HFF-Myc (cell line): Measurements from ENCODE around the gene HAUS7.

ENCODE experiments used
- DNase-seq: peaks from one replicate; pipeline ENCODE4 v3.0.0-alpha.2; 2011; ENCODE audit warnings: low read depth; ENCODE audit errors: extremely low read depth
- H3K4me3 ChIP-seq: replicated peaks from 2 replicates; pipeline ENCODE4 v1.5.1; 2011; ENCODE audit warnings: low read depth, mild to moderate bottlenecking, control low read depth, low read length
- TF ChIP-seq, protein P1 (sequence below): IDR thresholded peaks from 2 replicates; pipeline ENCODE4 v1.5.1; 2012; ENCODE audit warnings: mild to moderate bottlenecking, low read depth, low read length, control low read depth; ENCODE audit errors: missing control alignments

HAUS7 gene

DNA sequence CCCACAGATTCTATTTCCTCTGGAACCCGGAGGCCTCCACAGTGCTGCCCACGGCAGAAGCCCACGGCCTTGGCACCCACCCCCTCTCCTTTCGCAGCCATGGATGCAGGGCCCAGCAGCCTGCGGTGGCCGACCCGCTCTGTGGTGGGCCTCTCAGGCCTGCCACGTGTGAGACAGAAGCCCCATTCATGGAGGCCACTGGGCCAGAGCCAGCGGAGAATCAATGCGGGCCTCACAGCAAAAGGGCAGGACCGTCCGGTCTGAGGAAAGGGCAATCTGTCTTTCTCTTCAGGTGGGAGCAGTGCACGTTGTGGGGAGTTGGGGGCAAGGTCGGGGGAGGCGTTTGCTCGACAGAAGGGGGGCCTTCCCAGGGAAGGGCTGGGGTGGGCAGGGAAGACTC lies 8.4 kb upstream of the HAUS7 start:
- no peak overlapping the region for H3K4me3 ChIP-seq
- TF ChIP-seq, protein P1, sequence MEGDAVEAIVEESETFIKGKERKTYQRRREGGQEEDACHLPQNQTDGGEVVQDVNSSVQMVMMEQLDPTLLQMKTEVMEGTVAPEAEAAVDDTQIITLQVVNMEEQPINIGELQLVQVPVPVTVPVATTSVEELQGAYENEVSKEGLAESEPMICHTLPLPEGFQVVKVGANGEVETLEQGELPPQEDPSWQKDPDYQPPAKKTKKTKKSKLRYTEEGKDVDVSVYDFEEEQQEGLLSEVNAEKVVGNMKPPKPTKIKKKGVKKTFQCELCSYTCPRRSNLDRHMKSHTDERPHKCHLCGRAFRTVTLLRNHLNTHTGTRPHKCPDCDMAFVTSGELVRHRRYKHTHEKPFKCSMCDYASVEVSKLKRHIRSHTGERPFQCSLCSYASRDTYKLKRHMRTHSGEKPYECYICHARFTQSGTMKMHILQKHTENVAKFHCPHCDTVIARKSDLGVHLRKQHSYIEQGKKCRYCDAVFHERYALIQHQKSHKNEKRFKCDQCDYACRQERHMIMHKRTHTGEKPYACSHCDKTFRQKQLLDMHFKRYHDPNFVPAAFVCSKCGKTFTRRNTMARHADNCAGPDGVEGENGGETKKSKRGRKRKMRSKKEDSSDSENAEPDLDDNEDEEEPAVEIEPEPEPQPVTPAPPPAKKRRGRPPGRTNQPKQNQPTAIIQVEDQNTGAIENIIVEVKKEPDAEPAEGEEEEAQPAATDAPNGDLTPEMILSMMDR = no peak
- no peak for DNase-seq

DNA sequence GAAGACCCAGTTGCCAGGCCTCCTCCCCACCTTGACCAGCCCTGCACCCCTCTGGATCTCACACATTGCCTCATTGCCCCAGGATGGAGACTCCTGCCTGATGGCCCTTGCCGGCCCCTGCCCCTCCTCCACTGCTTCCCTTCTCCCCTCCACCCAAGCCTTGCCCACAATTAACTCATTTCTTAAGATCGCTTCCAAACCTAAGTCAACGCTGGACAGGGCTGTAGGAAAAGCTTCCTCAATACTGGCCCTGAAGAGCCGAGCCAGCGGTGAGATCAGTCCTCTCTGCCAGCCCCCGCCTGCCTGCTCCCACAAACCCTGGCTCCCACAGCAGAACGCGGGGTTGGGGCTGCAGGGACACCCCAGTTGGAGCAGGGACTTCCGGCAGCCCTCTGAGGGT lies 7.5 kb upstream of the HAUS7 start:
- DNase-seq = no peak
- no peak overlapping the region for H3K4me3 ChIP-seq
- TF ChIP-seq, protein P1 = no peak

DNA sequence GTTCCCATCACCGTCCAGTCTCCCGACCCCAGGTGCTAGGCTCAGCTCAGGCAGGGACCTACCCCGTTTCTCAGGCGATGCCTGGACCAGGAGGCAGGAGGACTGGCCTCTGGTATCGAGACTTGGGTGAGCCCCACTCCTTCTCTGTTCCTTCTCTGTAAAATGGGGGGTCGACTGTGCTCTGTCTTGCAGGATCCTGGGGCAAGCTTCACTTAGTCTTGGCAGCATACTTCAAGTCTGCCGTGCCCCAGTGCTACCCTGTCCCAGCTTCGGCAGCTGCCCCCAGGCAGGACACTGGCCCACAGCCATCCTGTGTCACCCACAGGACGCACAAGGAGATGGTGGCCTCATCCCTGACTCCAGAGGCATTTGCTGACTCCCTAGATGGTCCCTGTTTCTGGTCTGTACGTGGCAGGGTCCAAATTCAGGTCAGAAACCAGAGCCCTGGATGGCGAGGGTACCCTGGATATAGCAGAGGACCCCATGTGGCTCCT lies 7.0 kb upstream of the HAUS7 start:
- TF ChIP-seq, protein P1 = no peak
- H3K4me3 ChIP-seq = no peak overlapping the region
- DNase-seq = no peak

DNA sequence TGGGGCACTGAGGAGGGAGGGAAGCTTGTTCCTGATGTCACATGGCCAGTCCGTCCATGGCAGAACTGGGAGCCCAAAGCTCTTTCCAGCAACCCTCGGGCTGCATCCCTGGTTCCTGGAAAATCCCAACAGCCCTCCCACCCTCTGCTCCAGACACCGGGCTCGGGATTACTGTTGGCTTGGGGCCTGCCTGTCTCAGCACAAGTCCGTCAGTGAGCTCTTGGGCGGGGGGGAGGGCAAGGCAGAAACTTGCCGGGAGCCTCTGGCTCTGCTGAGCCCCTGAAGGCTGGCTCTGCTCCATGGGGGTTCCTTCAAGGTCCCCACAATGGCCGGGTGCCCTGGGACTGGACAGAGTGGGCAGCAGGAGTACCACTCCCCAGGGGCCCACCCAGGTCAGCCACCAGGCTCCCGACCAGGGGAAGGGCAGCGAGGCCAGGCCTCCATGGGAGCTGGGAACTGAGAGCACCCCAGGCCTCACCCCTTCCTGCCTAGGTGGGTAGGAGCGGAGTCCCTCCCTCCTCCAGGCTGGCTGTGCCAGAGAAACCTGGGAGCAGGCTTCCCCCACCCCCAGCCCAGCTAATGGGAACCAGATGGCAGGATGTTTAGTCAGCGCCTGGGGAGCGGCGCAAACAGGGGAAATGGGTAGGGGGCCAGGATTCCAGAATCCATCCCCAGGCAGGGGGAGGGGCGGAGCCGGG lies 6.4 kb upstream of the HAUS7 start:
- TF ChIP-seq, protein P1 = no peak
- DNase-seq = peak; percentile 60
- H3K4me3 ChIP-seq = no peak overlapping the region

DNA sequence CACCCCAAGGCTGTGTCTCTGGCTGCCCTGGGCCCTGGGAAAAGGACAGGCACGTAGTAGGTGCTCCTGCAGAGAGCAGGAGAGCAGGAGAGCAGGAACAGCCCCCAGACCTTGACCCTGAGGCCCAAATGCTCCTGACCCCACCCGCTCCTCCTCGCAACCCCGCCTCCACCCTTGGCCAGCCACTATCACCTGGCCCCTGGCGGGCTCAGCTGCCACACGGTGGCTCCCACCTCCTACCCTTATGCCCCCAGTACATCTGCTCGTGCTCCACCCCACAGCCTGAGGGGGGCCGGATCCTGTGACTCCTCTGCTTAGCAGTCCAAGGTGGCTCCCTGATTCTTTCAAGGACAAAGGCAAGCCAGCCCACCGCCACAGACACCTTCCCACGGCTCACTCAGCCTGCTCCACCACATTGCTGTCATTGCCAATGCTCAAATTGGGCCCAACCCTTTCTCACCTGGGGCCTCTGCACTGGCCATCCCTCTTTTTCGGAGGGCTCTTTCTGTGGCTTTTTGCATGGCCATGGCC lies 5.4 kb upstream of the HAUS7 start:
- H3K4me3 ChIP-seq = no peak overlapping the region
- no peak for DNase-seq
- TF ChIP-seq, protein P1 = no peak

DNA sequence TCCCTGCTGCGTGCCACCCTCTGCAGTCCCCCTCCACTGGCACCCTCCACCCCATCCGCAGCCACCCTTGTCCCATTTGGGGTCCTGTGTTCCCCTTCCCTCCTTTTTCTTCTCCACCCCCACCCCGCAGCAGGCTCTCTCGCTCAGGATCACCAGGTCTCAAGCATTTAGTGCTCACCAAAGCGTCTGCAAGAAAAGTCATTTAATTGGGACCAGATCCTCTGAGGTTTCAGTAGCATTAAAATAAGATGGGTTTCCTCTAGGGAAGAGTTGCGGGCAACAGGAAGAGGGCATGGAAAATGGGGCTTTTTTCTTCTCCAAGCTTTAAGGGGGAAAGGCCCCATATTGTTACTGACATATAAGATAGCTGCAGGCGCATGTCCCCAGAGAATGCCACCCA lies 4.9 kb upstream of the HAUS7 start:
- no peak overlapping the region for H3K4me3 ChIP-seq
- DNase-seq = no peak
- TF ChIP-seq, protein P1 = no peak
